Hepatocyte (in vitro differentiated cells): ENCODE measurements around the gene PGAP1.

Experiments
- EZH2 ChIP-seq: fragments of 200-600 bp; sonication (generic); IDR thresholded peaks from 2 replicates; pipeline ENCODE4 v1.6.1; 2016; ENCODE audit warnings: antibody characterized with exemption, mild to moderate bottlenecking, borderline replicate concordance
- TF ChIP-seq, protein P1 (sequence below): fragments of 200-600 bp; sonication (generic); IDR thresholded peaks from 2 replicates; pipeline ENCODE4 v1.5.1; 2016; ENCODE audit warnings: antibody characterized with exemption, mild to moderate bottlenecking; ENCODE audit not compliant: poor library complexity

DNA sequence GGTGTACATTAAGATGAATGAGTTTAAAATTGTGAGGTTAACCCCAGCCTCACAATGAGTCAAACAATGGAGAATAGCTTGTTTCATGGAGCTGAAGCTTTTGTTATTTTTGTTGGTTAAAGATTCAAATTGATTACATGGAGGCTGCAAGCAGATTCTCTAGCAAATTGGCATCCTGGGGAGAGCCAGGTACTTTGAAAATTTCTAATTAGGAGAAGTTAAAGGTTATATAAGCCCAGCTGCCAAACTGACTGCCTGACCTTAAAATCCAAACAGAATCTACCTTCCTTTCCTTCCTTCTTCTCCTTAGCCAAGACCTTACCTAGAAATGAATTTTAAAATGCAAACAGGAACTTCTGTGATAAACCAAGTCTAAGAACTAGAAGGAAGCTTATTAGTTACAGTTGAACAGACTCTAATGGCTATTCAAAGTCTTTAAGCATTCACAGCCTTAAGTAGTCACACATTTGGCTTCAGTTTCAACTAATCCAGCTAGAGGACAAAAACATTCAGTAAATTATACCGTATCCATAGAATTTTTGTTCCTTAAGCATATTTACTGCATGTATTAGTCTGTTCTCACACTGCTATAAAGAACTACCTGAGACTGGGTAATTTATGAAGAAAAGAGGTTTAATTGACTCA is 31.5 kb upstream of the PGAP1 start:
- TF ChIP-seq, protein P1, sequence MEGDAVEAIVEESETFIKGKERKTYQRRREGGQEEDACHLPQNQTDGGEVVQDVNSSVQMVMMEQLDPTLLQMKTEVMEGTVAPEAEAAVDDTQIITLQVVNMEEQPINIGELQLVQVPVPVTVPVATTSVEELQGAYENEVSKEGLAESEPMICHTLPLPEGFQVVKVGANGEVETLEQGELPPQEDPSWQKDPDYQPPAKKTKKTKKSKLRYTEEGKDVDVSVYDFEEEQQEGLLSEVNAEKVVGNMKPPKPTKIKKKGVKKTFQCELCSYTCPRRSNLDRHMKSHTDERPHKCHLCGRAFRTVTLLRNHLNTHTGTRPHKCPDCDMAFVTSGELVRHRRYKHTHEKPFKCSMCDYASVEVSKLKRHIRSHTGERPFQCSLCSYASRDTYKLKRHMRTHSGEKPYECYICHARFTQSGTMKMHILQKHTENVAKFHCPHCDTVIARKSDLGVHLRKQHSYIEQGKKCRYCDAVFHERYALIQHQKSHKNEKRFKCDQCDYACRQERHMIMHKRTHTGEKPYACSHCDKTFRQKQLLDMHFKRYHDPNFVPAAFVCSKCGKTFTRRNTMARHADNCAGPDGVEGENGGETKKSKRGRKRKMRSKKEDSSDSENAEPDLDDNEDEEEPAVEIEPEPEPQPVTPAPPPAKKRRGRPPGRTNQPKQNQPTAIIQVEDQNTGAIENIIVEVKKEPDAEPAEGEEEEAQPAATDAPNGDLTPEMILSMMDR = no peak
- no peak for TF ChIP-seq EZH2
